CD14-positive monocyte (primary cell): ENCODE data around the gene OXCT1. TPM values are rescaled to one million over a fixed set of nuclear protein-coding genes. Genes with fewer than 3 reads are reported as not detected.

Source experiments
- DNase-seq, 3 donors: peaks; one replicate each; pipeline ENCODE4 v3.0.0-alpha.2; 2011 to 2022
- H2AFZ ChIP-seq: 2 replicates; pipeline ENCODE4 v1.6.0; 2012; ENCODE audit warnings: mild to moderate bottlenecking, low read depth, low read length, inconsistent platforms; ENCODE audit not compliant: insufficient read depth, poor library complexity, severe bottlenecking
- H3K27ac ChIP-seq, 2 donors: 1 replicate in 1 of 2; 2 replicates in 1 of 2; pipeline ENCODE4 v1.5.1; 2012 to 2013; ENCODE audit warnings: low read length in 2 of 2, control low read depth in 1 of 2, inconsistent platforms in 1 of 2, low read depth in 1 of 2, mild to moderate bottlenecking in 1 of 2
- H3K27me3 ChIP-seq, 2 donors: one replicate each; pipeline versions ENCODE4 v1.6.0 to v1.6.1; 2011 to 2013; ENCODE audit warnings: low read length in 2 of 2; ENCODE audit not compliant: control insufficient read depth in 2 of 2, insufficient read depth in 2 of 2
- H3K36me3 ChIP-seq, 2 donors: replicated peaks in 1 of 2; 1 replicate in 1 of 2; 2 replicates in 1 of 2; pipeline versions ENCODE4 v1.5.1 to v1.6.1; 2012 to 2013; ENCODE audit warnings: low read length in 2 of 2, control low read depth in 1 of 2, inconsistent platforms in 1 of 2, mild to moderate bottlenecking in 1 of 2; ENCODE audit not compliant: insufficient read depth in 2 of 2, control insufficient read depth in 1 of 2
- H3K4me1 ChIP-seq, 2 donors: 1 replicate in 1 of 2; 2 replicates in 1 of 2; pipeline versions ENCODE4 v1.5.1 to v1.6.1; 2012 to 2013; ENCODE audit warnings: low read length in 2 of 2, control low read depth in 1 of 2, inconsistent platforms in 1 of 2, mild to moderate bottlenecking in 1 of 2, moderate library complexity in 1 of 2; ENCODE audit not compliant: insufficient read depth in 2 of 2, control insufficient read depth in 1 of 2
- H3K4me2 ChIP-seq: replicated peaks from 2 replicates; pipeline ENCODE3; 2012; ENCODE audit warnings: low read length, moderate library complexity, mild to moderate bottlenecking; ENCODE audit not compliant: poor library complexity, severe bottlenecking; ENCODE audit errors: extremely low read depth
- H3K4me3 ChIP-seq, 3 experiments: fragments of 200-600 bp in 1 of 3; sonication (generic) in 1 of 3; replicated peaks in 1 of 3; 1 replicate in 2 of 3; 2 replicates in 1 of 3; pipeline ENCODE4 v1.5.1; 2011 to 2013; ENCODE audit warnings: low read length in 3 of 3, mild to moderate bottlenecking in 3 of 3, control low read depth in 2 of 3, low read depth in 2 of 3, inconsistent platforms in 1 of 3, moderate library complexity in 1 of 3
- H3K79me2 ChIP-seq: 2 replicates; pipeline ENCODE4 v1.6.0; 2012; ENCODE audit warnings: mild to moderate bottlenecking, control low read depth, inconsistent platforms, low read length, moderate library complexity; ENCODE audit not compliant: insufficient read depth
- H3K9ac ChIP-seq: 2 replicates; pipeline ENCODE4 v1.6.0; 2017; ENCODE audit warnings: low read length, mild to moderate bottlenecking; ENCODE audit not compliant: insufficient read depth, poor library complexity, severe bottlenecking
- H3K9me3 ChIP-seq, 2 donors: replicated peaks in 1 of 2; 1 replicate in 1 of 2; 2 replicates in 1 of 2; pipeline versions ENCODE4 v1.5.1 to v1.6.1; 2012 to 2013; ENCODE audit warnings: low read length in 2 of 2, control low read depth in 1 of 2; ENCODE audit not compliant: control insufficient read depth in 1 of 2, insufficient read depth in 1 of 2
- H4K20me1 ChIP-seq: 2 replicates; pipeline ENCODE4 v1.6.0; 2012; ENCODE audit warnings: mild to moderate bottlenecking, low read length, control low read depth, moderate library complexity; ENCODE audit not compliant: insufficient read depth
- H3K27ac Mint-ChIP-seq, 7 donors: one replicate each; pipeline ENCODE4 v1.8.0; 2020; ENCODE audit warnings: mild to moderate bottlenecking in 7 of 7, mixed read lengths in 7 of 7, moderate library complexity in 6 of 7, inconsistent platforms in 2 of 7
- H3K27me3 Mint-ChIP-seq, 3 donors: one replicate each; pipeline ENCODE4 v1.8.0; 2021 to 2022; ENCODE audit warnings: low read depth in 3 of 3, mild to moderate bottlenecking in 3 of 3, mixed read lengths in 3 of 3, moderate library complexity in 3 of 3, inconsistent platforms in 1 of 3
- H3K36me3 Mint-ChIP-seq, 2 donors: one replicate each; pipeline ENCODE4 v1.8.0; 2020; ENCODE audit warnings: mixed read lengths in 2 of 2, inconsistent platforms in 1 of 2, mild to moderate bottlenecking in 1 of 2
- H3K4me1 Mint-ChIP-seq: one replicate; pipeline ENCODE4 v1.8.0; 2020; ENCODE audit warnings: mild to moderate bottlenecking, mixed read lengths
- H3K4me3 Mint-ChIP-seq, 2 donors: one replicate each; pipeline ENCODE4 v1.8.0; 2020; ENCODE audit warnings: mild to moderate bottlenecking in 2 of 2, mixed read lengths in 2 of 2, moderate library complexity in 1 of 2
- H3K9me3 Mint-ChIP-seq, 7 donors: one replicate each; pipeline ENCODE4 v1.8.0; 2020 to 2022; ENCODE audit warnings: mixed read lengths in 7 of 7, mild to moderate bottlenecking in 6 of 7, moderate library complexity in 6 of 7, inconsistent platforms in 2 of 7
- whole genome bisulfite sequencing: methylation state at CpG from one replicate; pipeline ENCODE4 v1.1.5; 2013; ENCODE audit warnings: missing lambda C conversion rate; ENCODE audit not compliant: insufficient coverage; 5-methylcytosine and 5-hydroxymethylcytosine counted together
- intact Hi-C, 2 donors: fragments of 100-400 bp; cut with micrococcal nuclease; formaldehyde crosslinking; loops; one replicate each; pipeline versions ENCODE4 v1.15.0 to v1.15.1; 2023
- polyA plus RNA-seq, 3 donors: library from polyadenylated mRNA; depleted of rRNA in 1 of 3; unstranded in 2 of 3; stranded (reverse) in 1 of 3; fragments of 300-500 nt in 2 of 3; fragments of >200 nt in 1 of 3; fragmentation: Illumina TruSeq in 2 of 3; gene quantifications; 1 replicate in 2 of 3; 2 replicates in 1 of 3; pipeline ENCODE4 v1.2.3, GENCODE V29; 2012 to 2021
- TF ChIP-seq, protein P1 (sequence below): fragments of 200-600 bp; IDR thresholded peaks from one replicate; pipeline ENCODE4 v1.8.0; 2022; ENCODE audit warnings: antibody characterized with exemption, mild to moderate bottlenecking

The OXCT1 gene
- polyA plus RNA-seq, 3 donors, result 1.3 to 3.4 (median 1.9) TPM

DNA sequence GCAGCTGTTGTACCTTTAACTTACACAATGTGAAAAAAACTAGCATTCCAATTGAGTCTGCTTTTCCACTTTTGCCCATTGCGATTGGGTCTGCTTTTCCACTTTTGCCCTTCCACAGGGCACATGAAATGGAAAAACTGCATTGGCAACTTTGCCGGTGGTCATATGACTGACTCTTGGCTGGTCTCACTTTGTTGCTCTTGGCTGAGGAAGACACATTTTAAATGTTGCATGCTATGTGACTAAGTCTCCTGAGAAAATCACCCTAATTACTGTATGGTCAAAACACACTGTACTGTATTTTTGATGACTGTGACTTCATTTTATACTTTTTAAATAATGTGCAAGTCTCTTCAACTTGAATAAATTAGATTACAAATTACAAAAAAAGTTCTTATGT lies 1.6 kb upstream of the OXCT1 start:
- Histone ChIP-seq H4K20me1 (no peaks in the 10 kb centered on the region), H3K27ac (no peak overlapping the region), H3K4me2 (no peak overlapping the region), H3K4me3 (no peak overlapping the region), H3K4me1 (peaks cover 17 to 20% of the 10 kb centered on the region in 2 donors), H3K9ac (no peak overlapping the region), H3K79me2 (peaks cover 11% of the 10 kb centered on the region), H3K9me3 (no peaks in the 10 kb centered on the region), H3K36me3 (no peaks in the 10 kb centered on the region), H3K27me3 (peaks cover 0 to 9% of the 10 kb centered on the region in 2 donors), H2AFZ (no peak overlapping the region)
- intact Hi-C loops, result loop anchor here (5.0 to 10.0 kb wide), 2 partner anchors 53 to 55 kb away; partner anchors contain the start of gene FBXO4 (in 2 of the 2)
- 86% methylated on average over 1 of the region's 2 CpGs for WGBS
- Mint-ChIP-seq H3K4me3 (no peak overlapping the region), H3K4me1 (peaks cover 21% of the 10 kb centered on the region), H3K9me3 (peaks cover 0 to 1% (median 0%) of the 10 kb centered on the region in 7 donors), H3K27ac (no peak overlapping the region), H3K27me3 (peaks cover 6 to 18% (median 10%) of the 10 kb centered on the region in 3 donors), H3K36me3 (peaks cover 0 to 3% of the 10 kb centered on the region in 2 donors)
- TF ChIP-seq, protein P1, sequence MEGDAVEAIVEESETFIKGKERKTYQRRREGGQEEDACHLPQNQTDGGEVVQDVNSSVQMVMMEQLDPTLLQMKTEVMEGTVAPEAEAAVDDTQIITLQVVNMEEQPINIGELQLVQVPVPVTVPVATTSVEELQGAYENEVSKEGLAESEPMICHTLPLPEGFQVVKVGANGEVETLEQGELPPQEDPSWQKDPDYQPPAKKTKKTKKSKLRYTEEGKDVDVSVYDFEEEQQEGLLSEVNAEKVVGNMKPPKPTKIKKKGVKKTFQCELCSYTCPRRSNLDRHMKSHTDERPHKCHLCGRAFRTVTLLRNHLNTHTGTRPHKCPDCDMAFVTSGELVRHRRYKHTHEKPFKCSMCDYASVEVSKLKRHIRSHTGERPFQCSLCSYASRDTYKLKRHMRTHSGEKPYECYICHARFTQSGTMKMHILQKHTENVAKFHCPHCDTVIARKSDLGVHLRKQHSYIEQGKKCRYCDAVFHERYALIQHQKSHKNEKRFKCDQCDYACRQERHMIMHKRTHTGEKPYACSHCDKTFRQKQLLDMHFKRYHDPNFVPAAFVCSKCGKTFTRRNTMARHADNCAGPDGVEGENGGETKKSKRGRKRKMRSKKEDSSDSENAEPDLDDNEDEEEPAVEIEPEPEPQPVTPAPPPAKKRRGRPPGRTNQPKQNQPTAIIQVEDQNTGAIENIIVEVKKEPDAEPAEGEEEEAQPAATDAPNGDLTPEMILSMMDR, result no peak
- no peak for DNase-seq

DNA sequence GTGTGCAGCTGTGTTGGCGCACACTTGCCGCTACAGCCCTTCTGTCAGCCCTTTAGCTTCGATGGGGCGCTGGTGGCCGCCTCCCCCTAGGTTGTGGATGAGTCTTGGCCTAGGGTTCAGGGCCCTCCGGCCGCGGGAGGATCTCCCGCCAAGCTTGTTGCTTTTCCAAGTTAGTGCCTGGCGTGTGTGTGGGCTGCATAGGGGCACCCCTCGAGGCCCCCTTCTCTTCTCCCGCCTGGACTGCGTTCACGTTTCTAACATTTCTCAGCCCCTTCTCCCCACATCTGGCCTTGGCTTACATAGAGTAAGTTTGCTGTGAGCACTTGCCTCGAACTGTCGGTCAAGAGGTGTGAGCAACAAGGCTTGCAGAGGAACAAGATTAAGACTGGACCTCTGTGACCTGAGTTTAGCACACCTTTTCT lies 413 bp upstream of the OXCT1 start:
- Histone ChIP-seq H3K27ac (no peak overlapping the region), H3K9me3 (no peaks in the 10 kb centered on the region), H3K4me3 (peak overlapping the region; percentile 49 to 83 (median 65)), H2AFZ (peak overlapping the region; percentile 95), H4K20me1 (no peaks in the 10 kb centered on the region), H3K9ac (no peak overlapping the region), H3K4me1 (peaks cover 17 to 20% of the 10 kb centered on the region in 2 donors), H3K79me2 (peaks cover 16% of the 10 kb centered on the region), H3K4me2 (peak overlapping the region; percentile 90), H3K36me3 (no peaks in the 10 kb centered on the region), H3K27me3 (peaks cover 0 to 9% of the 10 kb centered on the region in 2 donors)
- H3K27ac Mint-ChIP-seq, result peak overlapping the region in 2 of 7 donors; percentile 58 to 73
- 15% methylated on average over 13 of the region's 16 CpGs for WGBS
- peaks cover 0 to 1% (median 0%) of the 10 kb centered on the region in 7 donors for H3K9me3 Mint-ChIP-seq
- H3K27me3 Mint-ChIP-seq, result peaks cover 5 to 17% (median 10%) of the 10 kb centered on the region in 3 donors
- no peak for DNase-seq
- TF ChIP-seq, protein P1, result no peak
- H3K4me3 Mint-ChIP-seq, result peak overlapping the region; percentile 96 to 97
- H3K36me3 Mint-ChIP-seq, result peaks cover 0 to 3% of the 10 kb centered on the region in 2 donors
- intact Hi-C loops, result loop anchor here (5.0 to 10.0 kb wide), 2 partner anchors 54 to 57 kb away; partner anchors contain the start of gene FBXO4 (in 2 of the 2)
- peaks cover 21% of the 10 kb centered on the region for H3K4me1 Mint-ChIP-seq
